ENCODE results near the gene MYBPC3.

The MYBPC3 gene

DNA sequence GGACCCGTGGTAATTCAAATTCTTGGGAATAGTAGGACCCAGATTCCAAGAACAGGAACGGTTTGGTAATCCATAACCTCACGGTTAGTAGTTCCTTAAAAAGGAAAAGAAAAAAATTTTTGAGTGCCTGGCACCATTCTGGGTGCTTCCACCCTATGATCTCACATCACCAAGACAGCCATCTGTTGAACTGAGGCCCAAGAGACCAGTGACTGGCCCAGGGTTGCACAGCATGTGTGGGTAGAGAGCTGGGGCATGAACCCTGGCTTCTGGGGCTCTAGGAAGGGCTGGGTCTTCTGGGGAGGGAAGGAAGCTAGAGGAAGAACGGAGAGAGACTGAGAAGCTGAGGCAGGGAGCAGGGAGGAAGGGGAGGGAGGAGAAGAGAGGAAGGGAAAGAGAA, 30.6 kb upstream of the MYBPC3 start:
- DNase-seq, result no peak

- DNase-seq, result no peak
Measured at GRCh38 chr11:47380078-47380477, 27.6 kb upstream of the MYBPC3 start.

GRCh38 chr11:47379317-47379716, 26.8 kb upstream of the MYBPC3 start:
- DNase-seq, result no peak

GRCh38 chr11:47378836-47379170, 26.3 kb upstream of the MYBPC3 start:
- DNase-seq, result no peak

GRCh38 chr11:47378010-47378835, 25.7 kb upstream of the MYBPC3 start, which contains the start of gene SPI1:
Gene SPI1 (minus strand): TSS chr11:47378547. CDS start chr11:47378353, 194 bp downstream.
- DNase-seq, result no peak

- DNase-seq, result no peak
Measured at GRCh38 chr11:47377571-47378009, 25.1 kb upstream of the MYBPC3 start.

DNA sequence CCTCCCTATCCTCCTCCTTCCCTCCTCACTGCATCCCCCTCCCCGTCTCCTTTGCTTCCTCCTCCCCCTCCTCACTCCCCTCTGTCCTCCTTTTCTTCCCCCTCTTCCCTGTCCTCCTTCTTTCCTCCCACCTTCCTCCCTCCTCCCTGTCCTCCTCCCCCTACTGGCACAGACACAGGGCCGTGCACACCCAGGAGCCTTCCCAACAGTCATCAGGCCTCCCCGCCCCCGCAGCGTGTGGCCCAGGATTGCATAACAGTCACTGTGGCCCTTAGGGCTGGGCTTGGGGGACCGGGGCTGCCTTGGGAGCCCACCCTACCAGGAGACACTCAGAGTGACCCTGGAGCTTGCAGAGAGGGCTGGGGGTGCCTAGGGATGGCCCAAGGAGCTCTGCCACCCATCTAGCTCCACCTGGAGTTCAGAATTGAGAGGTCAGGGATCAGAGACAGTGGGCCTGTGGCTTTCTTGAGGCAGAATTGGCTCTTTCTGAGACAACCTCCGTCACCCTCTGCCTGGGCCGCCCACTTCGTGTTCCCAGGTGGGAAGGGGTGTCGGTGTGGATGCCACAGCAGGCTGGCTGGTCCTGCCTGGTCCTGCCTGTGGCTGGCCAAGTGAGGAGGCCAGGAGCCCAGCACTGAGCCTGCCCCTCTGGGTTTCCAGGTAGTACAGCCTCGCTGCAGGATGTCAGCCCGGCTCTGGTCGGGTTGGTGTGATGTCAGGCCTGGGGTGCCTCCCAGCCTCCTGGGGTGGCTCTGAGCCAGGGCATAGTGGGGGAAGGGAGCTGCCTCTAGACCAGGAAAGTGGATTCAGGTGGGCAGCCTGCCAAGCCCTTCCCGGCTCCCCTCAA, 24.2 kb upstream of the MYBPC3 start:
- no peak for DNase-seq

DNA sequence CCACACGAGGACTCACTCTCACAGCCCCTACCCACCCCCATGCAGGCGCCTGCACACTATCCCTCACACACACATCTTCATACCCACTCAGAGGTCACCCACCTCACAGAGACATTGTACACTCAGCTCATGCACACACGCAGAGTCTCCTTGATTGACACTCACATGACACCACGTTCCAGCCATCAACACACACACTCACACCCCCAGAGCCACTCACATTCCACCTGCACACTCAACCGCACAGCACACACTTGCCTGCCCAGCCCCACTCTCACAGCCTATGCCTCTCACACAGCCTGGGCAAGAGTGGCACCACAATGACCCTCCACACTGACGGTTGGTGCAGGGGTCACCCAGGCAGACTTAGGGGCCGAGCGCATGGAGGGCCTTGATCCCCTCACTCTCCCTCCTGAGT, 23.6 kb upstream of the MYBPC3 start:
- DNase-seq, result no peak

DNA sequence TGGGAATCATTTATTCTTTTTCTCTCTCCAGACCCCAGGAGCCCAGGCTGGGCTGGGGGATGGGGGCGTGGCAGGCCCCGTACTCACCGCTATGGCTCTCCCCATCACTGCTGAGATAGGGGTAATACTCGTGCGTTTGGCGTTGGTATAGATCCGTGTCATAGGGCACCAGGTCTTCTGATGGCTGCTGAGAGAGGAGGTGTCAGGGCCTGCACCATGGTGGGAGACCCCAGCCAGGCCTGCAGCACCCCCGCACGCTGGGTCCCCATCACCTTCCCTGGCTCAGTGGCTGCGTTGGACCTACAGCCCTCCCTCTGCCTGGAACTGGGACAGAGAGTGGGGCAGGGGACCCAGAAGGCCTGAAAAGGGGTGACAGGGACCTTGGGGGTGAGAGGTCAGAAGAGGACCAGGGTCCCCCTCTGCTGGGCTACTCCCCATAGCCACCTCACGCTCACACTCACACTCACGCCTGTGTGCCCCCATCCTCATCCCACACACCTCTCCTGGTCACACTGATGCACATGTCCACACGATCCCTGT, 23.1 kb upstream of the MYBPC3 start:
- no peak for DNase-seq

DNA sequence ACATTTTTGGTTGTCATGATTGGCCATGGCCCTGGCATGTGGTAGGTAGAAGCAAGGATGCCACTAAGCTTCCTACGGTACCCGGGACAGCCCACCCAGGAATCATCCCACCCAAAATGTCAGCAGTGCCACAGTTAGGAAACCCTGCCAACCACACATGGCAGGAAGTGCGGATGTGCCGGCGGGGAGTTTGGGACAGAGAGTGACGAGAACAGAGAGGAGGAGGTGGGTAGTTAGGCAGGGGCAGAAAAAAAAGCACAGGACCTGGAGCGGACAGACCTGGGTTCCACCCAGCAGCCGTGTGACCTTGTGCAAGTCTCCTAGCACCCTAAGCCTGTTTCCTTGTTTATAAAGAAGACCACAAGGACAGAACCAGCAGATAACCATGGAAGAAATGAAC, 22.5 kb upstream of the MYBPC3 start:
- no peak for DNase-seq

GRCh38 chr11:47374720-47375019, 22.2 kb upstream of the MYBPC3 start:
- DNase-seq, result no peak

GRCh38 chr11:47373876-47374719, 21.6 kb upstream of the MYBPC3 start:
- peak; percentile 79 for DNase-seq

DNA sequence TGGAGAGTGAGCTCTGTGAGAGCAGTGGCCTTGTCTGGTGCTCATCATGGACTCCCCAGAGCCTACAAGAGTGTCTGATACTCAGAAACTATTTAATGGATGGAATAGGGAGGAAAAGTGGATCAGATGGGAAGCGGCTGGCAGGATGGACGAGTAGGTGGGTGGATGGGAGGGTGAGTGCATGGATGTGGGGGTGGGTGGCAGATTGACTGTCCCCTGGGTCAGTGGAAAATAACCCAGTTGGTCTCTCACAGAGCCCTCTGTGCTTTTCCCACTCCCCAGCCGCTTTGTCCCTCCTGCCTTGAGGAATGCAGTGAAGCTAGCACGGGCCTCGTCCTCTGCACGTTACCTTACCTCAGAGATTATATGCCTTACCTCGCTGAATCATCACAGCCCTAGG, 19.9 kb upstream of the MYBPC3 start:
- no peak for DNase-seq

DNA sequence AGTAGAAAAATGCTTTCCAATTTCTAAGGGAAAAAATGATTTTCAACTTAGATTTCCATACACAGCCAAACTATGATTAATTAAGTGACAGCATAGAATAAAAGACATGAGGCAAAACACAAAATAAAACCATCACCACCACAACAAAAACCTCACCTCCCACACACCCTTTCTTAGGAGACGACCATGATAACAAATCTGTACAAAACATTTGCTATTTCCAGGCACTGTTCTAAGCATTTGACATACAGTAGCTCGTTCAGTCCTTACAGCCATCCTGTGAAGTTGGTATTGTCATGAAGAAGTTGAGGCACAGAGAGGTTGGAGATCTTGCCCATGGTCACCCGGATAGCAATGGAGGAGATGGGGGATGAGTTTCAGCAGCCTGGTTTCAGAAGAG, 17.2 kb upstream of the MYBPC3 start:
- no peak for DNase-seq

GRCh38 chr11:47366020-47366490, 13.6 kb upstream of the MYBPC3 start:
- DNase-seq, result no peak

- DNase-seq, result no peak
Measured at GRCh38 chr11:47361419-47361818, 8.9 kb upstream of the MYBPC3 start.

DNA sequence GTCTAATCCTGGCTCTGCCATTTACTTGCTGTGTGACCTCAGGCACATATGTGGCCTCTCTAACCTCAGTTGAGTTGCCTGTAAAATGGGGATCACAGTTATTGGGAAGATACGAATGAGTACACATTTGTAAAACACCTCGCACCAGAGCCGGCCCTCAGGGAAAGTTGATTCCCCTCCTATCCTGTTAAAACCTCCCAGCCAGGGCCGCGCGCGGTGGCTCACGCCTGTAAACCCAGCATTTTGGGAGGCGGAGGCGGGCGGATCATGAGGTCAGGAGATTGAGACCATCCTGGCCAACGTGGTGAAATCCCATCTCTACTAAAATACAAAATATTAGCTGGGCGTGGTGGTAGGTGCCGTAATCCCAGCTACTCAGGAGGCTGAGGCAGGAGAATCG, 7.8 kb upstream of the MYBPC3 start:
- no peak for DNase-seq

DNA sequence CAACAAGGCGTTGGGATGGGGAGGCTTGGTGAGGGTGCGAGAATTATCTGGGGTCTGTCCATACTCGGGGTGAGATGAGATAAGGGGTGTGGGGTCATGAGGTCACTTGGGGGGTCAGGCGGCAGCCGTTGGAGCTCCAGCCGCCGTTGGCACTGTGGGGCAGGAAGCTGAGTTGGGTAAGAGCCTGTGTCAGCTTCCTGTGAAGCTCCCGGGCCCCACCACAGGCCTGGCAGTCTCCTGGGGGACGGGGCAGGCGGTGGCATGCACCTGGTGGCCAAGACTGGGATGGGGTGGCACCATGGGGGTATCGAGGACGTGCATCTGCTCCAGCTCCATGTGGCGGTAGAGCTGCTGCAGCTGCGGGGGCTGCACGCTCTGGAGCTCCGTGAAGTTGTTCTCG, 7.1 kb upstream of the MYBPC3 start:
- DNase-seq, result no peak

DNA sequence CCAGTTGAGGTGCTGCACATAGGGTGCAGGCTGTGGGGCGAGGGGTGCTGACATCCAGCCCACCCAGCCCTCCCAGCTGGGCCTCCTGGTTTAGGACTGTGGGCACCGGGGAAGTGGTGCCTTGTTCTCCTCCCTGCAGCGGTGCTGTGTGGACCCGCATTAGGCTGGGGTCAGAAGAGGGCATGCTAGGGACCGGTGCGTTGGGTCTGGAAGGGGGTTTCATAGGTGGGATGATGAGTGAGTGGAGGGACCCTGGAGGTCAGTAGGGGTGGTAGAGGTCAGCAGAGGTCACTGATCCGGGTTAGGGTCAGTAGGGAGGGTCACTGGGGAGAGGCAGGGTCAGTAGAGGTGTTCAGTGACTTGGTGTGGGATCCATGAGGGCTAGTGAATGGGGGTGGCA, 6.7 kb upstream of the MYBPC3 start:
- no peak for DNase-seq

DNA sequence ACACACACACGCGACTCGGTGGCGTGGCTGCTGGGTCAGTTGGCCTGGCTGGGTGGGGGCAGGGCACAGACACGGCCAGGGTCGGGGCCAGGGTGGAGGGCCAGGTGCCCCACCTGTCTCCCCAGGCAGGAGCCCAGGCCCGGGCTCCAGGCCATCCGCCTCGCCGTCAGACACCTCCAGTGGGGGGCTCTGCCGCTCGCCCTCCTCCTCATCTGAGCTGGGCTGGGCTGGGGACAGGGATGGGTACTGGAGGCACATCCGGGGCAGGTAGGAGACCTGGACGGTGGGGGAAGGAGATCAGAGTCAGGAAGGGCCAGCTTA, 6.2 kb upstream of the MYBPC3 start:
- DNase-seq, result no peak

DNA sequence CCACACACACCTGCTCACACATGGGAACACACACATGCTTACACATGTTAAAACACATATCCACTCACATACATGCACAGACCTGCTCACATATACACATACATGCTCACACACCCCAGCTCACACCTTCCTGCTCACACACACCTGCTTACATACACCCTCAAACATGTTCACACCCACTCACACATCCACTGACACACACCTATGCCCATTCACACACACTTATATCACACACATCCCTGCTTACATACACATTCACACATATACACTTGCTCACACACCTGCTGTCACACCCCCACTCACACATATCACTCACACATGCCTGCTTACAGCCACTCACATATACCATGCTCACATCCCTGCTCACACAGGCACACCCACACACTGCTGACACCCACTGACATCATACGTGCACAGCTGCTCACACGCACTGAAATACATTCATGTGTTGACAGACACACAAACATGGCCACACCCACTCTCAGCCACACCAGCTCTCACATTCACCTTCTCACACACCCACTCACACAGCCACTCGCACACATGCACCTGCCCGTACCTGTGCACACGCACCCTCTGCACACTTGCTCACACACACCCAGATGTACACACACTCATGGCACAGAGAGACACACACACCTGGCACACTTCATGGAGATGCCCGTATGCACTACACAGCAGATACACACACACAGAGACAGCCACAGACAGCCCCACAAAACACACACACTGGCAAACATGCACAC, 5.7 kb upstream of the MYBPC3 start:
- no peak for DNase-seq

DNA sequence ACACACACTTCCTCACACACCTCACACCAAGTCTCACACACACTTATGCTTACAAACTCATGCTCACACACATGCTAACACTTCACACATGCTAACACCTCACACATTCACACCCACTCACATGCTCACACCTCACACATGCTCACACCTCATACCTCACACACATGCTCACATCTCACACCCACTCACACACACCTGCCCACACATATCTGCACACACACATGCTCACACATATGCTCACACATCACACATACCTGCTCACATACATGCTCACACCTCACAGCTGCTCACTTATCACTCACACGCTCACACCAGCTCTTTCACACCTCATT, 4.5 kb upstream of the MYBPC3 start:
- DNase-seq, result no peak
